SH-SY5Y (cell line): ENCODE measurements around the gene COQ5.

Source experiments
- GATA2 ChIP-seq: IDR thresholded peaks from 2 replicates; pipeline ENCODE4 v1.6.1; 2011; ENCODE audit warnings: mild to moderate bottlenecking, low read depth, low read length
- GATA3 ChIP-seq: IDR thresholded peaks from 2 replicates; pipeline ENCODE4 v1.6.1; 2011; ENCODE audit warnings: low read depth, mild to moderate bottlenecking, low read length, moderate library complexity

DNA sequence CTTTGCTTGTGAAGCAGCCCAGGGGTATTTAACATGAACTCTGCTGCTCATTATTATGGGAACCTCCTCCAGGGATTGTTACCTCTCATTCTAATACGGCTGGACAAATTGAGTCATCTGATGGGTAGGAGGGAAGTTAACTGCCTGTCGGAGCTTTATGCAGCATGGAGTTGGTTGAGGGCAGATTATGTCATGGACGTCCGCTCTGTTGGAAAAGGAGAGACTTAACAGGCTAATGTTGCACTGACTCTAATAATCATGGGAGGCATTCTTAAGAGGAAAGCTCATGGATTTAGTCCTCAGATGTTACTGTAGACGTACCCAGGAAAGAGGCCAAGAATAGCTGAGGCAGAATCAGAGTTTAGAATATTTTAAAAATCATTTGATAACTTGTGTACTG, 42.3 kb upstream of the COQ5 start:
- TF ChIP-seq GATA2 (no peak), GATA3 (no peak)
